Ovary (tissue), 9 donors: ENCODE data around the gene TUSC2. TPM values are rescaled to one million over a fixed set of nuclear protein-coding genes. Genes with fewer than 3 reads are reported as not detected.

ENCODE experiments used
- DNase-seq, 5 donors: peaks; one replicate each; pipeline ENCODE4 v3.0.0-alpha.2; 2019 to 2020
- H3K27ac ChIP-seq, 2 donors: fragments of 200-600 bp; one replicate each; pipeline versions ENCODE4 v1.5.1 to v1.8.0; 2019 to 2022
- H3K27me3 ChIP-seq: fragments of 200-600 bp; one replicate; pipeline ENCODE4 v1.8.0; 2022
- H3K36me3 ChIP-seq: fragments of 200-600 bp; sonication (generic); one replicate; pipeline ENCODE4 v1.5.1; 2019
- H3K4me1 ChIP-seq: one replicate; pipeline ENCODE4 v1.8.1; 2013; ENCODE audit warnings: mild to moderate bottlenecking, moderate library complexity; ENCODE audit not compliant: insufficient read depth
- H3K4me3 ChIP-seq: fragments of 200-600 bp; sonication (generic); one replicate; pipeline ENCODE4 v1.5.1; 2017
- H3K9me3 ChIP-seq, 2 donors: fragments of 200-600 bp in 1 of 2; sonication (generic) in 1 of 2; one replicate each; pipeline versions ENCODE4 v1.5.1 to v1.8.1; 2013 to 2019; ENCODE audit warnings: mild to moderate bottlenecking in 1 of 2, moderate library complexity in 1 of 2
- EP300 ChIP-seq: sonication (generic); formaldehyde crosslinking; IDR thresholded peaks from one replicate; pipeline ENCODE4 v1.6.1; 2017; ENCODE audit warnings: antibody characterized with exemption
- POLR2A ChIP-seq: fragments of 450-650 bp; IDR thresholded peaks from one replicate; pipeline ENCODE4 v1.6.1; 2017; ENCODE audit warnings: antibody characterized with exemption, mild to moderate bottlenecking, moderate library complexity
- WGBS, 3 donors: extraction: QIAGEN DNeasy Blood & Tissue Kit in 1 of 3; methylation state at CpG; one replicate each; pipeline versions ENCODE4 v1.1.5 to v1.1.7; 2013 to 2017; 5-methylcytosine and 5-hydroxymethylcytosine counted together
- intact Hi-C, 4 donors: fragments of 100-400 bp; cut with DNase I; formaldehyde crosslinking; loops; one replicate each; pipeline versions ENCODE4 v1.11.0 to v1.15.1; 2022 to 2023
- polyA plus RNA-seq, 2 donors: library from polyadenylated mRNA; stranded (reverse); fragments of 200-250 nt in 1 of 2; fragments of 350-450 nt in 1 of 2; fragmentation: Illumina TruSeq in 1 of 2; extraction: RNeasy Lipid Tissue Mini Kit (QIAGEN cat#74804) in 1 of 2; gene quantifications; one replicate each; pipeline ENCODE4 v1.2.3, GENCODE V29; 2013 to 2014
- total RNA-seq, 7 donors: library from RNA; depleted of rRNA in 2 of 7; stranded (reverse); fragments of >200 nt in 2 of 7; fragmentation: NEBNext Ultra II Directional in 3 of 7; extraction: Animal tissue kit (Norgen Biotek cat#: 25700) in 3 of 7; gene quantifications; one replicate each; pipeline versions ENCODE4 v1.1.0 to v1.2.4, GENCODE V29; 2016 to 2023
- TF ChIP-seq, protein P1 (sequence below), 3 donors: fragments of 450-650 bp in 2 of 3; fragments of 200-600 bp in 1 of 3; IDR thresholded peaks; one replicate each; pipeline versions ENCODE4 v1.5.1 to v1.8.0; 2016 to 2022; ENCODE audit warnings: antibody characterized with exemption in 3 of 3, mild to moderate bottlenecking in 1 of 3
- donor health status: DM: no; HTN: no; CAD: no; lungs with moderate emphysema.
- donor health status: DM: no; HTN: no; CAD: no.
- donor health status: Bipolar disorder and iron deficiency.
- donor health status: DM: yes; HTN: yes; CAD: no.
- donor health status: DM: no; HTN: no; CAD: no.
- donor health status: DM: yes; HTN: yes; CAD: no.

TUSC2 gene
- total and polyA plus RNA-seq, 9 donors: 19.4 to 26.4 (median 21.3) TPM

DNA sequence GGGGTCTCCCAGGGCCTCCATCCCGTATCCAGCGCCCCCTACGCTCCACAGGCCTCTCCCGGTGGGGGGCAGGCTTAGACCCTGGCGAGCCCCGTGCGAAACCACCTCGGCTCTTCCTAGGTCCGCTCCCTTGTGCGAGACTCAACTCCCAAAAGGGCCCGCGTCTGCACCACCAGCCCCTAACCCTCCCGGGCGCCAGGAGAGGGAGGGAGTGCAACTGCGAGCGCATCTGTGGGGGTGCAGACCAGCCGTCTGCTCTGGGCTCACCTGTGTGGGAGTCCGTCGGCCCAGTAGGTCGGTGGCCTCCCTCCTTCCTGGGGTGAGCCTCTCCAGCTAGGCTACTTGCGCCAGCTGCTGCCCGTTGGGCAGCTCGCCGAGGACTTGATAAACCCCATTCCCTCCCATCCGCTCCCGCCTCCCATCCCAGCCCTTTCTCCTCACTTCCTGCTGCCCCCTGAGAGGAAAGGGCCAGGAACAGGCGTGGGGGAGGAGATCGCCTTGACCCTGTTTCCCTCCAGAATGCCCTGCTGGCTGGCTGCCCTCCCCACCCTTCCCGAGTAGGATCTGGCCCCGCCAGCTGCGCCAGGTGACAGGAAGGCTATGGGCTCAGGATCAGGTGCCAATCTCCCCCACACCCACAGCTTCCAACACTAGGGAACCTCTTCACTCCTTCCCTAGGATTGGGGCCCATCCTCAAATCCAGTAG is 5.5 kb downstream of the TUSC2 start, which contains the start of gene HYAL2:
TSS of gene HYAL2 (minus strand) at position 360 of the 706 bp plus-strand sequence. CDS start 2,256 bp downstream, outside the sequence.
- Histone ChIP-seq H3K27me3 (no peaks in the 10 kb centered on the region), H3K36me3 (no peaks in the 10 kb centered on the region), H3K4me1 (peaks cover 26% of the 10 kb centered on the region), H3K27ac (peak within 1 kb of the TSS; percentile 71 to 95), H3K9me3 (no peaks in the 10 kb centered on the region), H3K4me3 (peak within 1 kb of the TSS; percentile 65)
- intact Hi-C loops: loop anchor here in 1 of 4 donors (10.0 kb wide), 1 partner anchor 58 kb away; the partner anchor contains the start of gene SEMA3B
- peak; percentile 84 to 92 (median 89) for DNase-seq
- WGBS, 3 donors: 6 to 13% (median 8%) methylated on average over 26 to 31 of the region's 31 CpGs
- TF ChIP-seq EP300 (no peak), POLR2A (no peak)
- TF ChIP-seq, protein P1, sequence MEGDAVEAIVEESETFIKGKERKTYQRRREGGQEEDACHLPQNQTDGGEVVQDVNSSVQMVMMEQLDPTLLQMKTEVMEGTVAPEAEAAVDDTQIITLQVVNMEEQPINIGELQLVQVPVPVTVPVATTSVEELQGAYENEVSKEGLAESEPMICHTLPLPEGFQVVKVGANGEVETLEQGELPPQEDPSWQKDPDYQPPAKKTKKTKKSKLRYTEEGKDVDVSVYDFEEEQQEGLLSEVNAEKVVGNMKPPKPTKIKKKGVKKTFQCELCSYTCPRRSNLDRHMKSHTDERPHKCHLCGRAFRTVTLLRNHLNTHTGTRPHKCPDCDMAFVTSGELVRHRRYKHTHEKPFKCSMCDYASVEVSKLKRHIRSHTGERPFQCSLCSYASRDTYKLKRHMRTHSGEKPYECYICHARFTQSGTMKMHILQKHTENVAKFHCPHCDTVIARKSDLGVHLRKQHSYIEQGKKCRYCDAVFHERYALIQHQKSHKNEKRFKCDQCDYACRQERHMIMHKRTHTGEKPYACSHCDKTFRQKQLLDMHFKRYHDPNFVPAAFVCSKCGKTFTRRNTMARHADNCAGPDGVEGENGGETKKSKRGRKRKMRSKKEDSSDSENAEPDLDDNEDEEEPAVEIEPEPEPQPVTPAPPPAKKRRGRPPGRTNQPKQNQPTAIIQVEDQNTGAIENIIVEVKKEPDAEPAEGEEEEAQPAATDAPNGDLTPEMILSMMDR (IDR thresholded peaks at IDR 0.05): no peak

- H3K9me3 ChIP-seq: no peaks in the 10 kb centered on the region
- no peak for DNase-seq
- H3K4me1 ChIP-seq: peaks cover 22% of the 10 kb centered on the region
- H3K4me3 ChIP-seq: peak overlapping the region; percentile 65
- no peaks in the 10 kb centered on the region for H3K27me3 ChIP-seq
- TF ChIP-seq EP300 (no peak), POLR2A (peak; percentile 42)
- TF ChIP-seq, protein P1 (IDR thresholded peaks at IDR 0.05): no peak
- no peaks in the 10 kb centered on the region for H3K36me3 ChIP-seq
- intact Hi-C loops: loop anchor here in 1 of 4 donors (10.0 kb wide), 1 partner anchor 57 kb away; the partner anchor contains the start of gene SEMA3B
- H3K27ac ChIP-seq: peak overlapping the region; percentile 71 to 95
- 2 to 6% (median 2%) methylated on average over 13 to 14 of the region's 14 CpGs for WGBS, 3 donors
Measured at GRCh38 chr3:50322115-50322385, 6.0 kb downstream of the TUSC2 start.

DNA sequence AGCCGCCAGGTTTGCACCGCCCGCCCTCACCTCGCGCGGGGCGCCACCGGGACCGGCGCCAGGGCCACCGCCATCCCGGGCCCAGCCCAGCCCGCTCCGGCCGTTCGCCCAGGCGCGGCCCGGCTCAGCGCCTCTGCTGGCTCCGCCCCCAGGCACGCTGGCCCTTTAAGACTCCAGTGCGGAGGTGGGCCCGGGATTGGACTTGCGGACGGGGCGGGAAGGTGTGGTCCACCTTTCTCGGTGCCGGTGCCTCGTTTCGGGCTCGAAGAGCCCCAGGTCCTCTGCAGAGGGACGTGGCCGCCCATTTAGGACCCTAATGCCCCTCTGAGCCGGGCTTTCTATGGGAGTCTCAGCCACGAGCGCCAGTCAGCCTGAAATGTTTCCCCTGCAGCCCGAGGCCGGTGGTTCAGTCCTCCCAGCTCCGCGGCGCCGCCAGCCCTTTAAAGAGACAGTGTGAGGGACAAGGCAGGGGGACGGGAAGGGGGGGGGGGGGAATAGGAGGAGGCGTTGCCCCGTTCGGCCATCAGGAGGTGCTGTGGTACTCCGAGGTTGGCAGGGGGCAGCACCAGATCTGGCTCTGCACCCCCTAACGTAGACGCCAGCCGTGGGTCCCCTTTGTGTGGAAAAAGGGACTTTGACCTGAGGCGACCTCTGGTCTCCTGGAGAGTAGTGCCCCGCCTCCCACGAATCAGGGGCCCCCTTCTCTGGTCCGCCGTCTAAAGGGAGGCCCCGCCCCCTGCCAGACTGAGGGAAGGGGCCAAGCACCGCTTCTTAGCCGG is 6.5 kb downstream of the TUSC2 start:
- Histone ChIP-seq H3K4me1 (peaks cover 22% of the 10 kb centered on the region), H3K36me3 (no peaks in the 10 kb centered on the region), H3K27ac (peak overlapping the region; percentile 71 to 95), H3K27me3 (no peaks in the 10 kb centered on the region), H3K9me3 (no peaks in the 10 kb centered on the region), H3K4me3 (peak overlapping the region; percentile 65)
- WGBS, 3 donors: 0 to 2% (median 1%) methylated on average over 30 to 59 of the region's 59 CpGs
- intact Hi-C loops: loop anchor here in 2 of 4 donors (2.0 to 10.0 kb wide), 2 partner anchors 19 to 57 kb away; partner anchors contain the start of genes HYAL1 (in 1 of the 2) and SEMA3B (in 1 of the 2)
- DNase-seq: peak; percentile 90 to 93 (median 90)
- TF ChIP-seq EP300 (no peak), POLR2A (peak; percentile 65)
- TF ChIP-seq, protein P1 (IDR thresholded peaks at IDR 0.05): peak; percentile 46 to 61 (median 46)

GRCh38 chr3:50320853-50321335 is 7.1 kb downstream of the TUSC2 start:
- peak overlapping the region; percentile 65 for H3K4me3 ChIP-seq
- no peaks in the 10 kb centered on the region for H3K9me3 ChIP-seq
- no peaks in the 10 kb centered on the region for H3K36me3 ChIP-seq
- WGBS, 3 donors: 0 to 1% (median 1%) methylated on average over 21 to 44 of the region's 45 CpGs
- no peak for TF ChIP-seq POLR2A
- TF ChIP-seq EP300: no peak
- TF ChIP-seq, protein P1 (IDR thresholded peaks at IDR 0.05): no peak
- DNase-seq: peak; percentile 81 to 89 (median 85)
- no peaks in the 10 kb centered on the region for H3K27me3 ChIP-seq
- intact Hi-C loops: loop anchor here in 2 of 4 donors (2.0 to 10.0 kb wide), 2 partner anchors 18 to 56 kb away; partner anchors contain the start of genes HYAL1 (in 1 of the 2) and SEMA3B (in 1 of the 2)
- peaks cover 22% of the 10 kb centered on the region for H3K4me1 ChIP-seq
- peak overlapping the region; percentile 71 to 95 for H3K27ac ChIP-seq
